Right atrium auricular region (tissue), 2 donors: ENCODE measurements around the gene ZNF148. TPM values are rescaled to one million over a fixed set of nuclear protein-coding genes. Genes with fewer than 3 reads are reported as not detected.

ENCODE experiments used
- DNase-seq: peaks from one replicate; pipeline ENCODE4 v3.0.0-alpha.2; 2019; ENCODE audit warnings: low spot score
- H3K27ac ChIP-seq, 2 donors: fragments of 200-600 bp; sonication (generic); 1 replicate in 1 of 2; 2 replicates in 1 of 2; pipeline ENCODE4 v1.5.1; 2016 to 2019
- H3K27me3 ChIP-seq, 2 donors: fragments of 200-600 bp; sonication (generic); one replicate each; pipeline versions ENCODE4 v1.5.1 to v1.6.0; 2017 to 2019
- H3K36me3 ChIP-seq: fragments of 200-600 bp; sonication (generic); one replicate; pipeline ENCODE4 v1.5.1; 2016
- H3K4me1 ChIP-seq, 2 donors: fragments of 200-600 bp; sonication (generic); one replicate each; pipeline versions ENCODE4 v1.5.1 to v1.6.0; 2017 to 2019
- H3K4me3 ChIP-seq, 2 donors: fragments of 200-600 bp; sonication (generic); 1 replicate in 1 of 2; 2 replicates in 1 of 2; pipeline ENCODE4 v1.5.1; 2017 to 2019; ENCODE audit warnings: mild to moderate bottlenecking in 1 of 2, moderate library complexity in 1 of 2
- H3K9me3 ChIP-seq, 2 donors: fragments of 200-600 bp; sonication (generic); one replicate each; pipeline ENCODE4 v1.5.1; 2019
- CTCF ChIP-seq, 2 donors: fragments of 200-600 bp; sonication (generic); IDR thresholded peaks; one replicate each; pipeline ENCODE4 v1.5.1; 2019; ENCODE audit warnings: antibody characterized with exemption in 2 of 2
- total RNA-seq, 2 donors: library from RNA; depleted of rRNA; stranded (reverse); fragments of >200 nt; gene quantifications; one replicate each; pipeline ENCODE4 v1.1.0, GENCODE V29; 2016

The ZNF148 gene
- total RNA-seq, 2 donors from 2014 or later: 21.3 to 24.3 TPM

- Histone ChIP-seq H3K27ac (no peak overlapping the region), H3K4me1 (peaks cover 0 to 22% of the 10 kb centered on the region in 2 donors), H3K4me3 (no peak overlapping the region), H3K9me3 (no peaks in the 10 kb centered on the region), H3K36me3 (no peaks in the 10 kb centered on the region), H3K27me3 (no peaks in the 10 kb centered on the region)
- TF ChIP-seq CTCF (IDR thresholded peaks at IDR 0.05): no peak
- no peak for DNase-seq
Observed at GRCh38 chr3:125189378-125190165, 185.6 kb downstream of the ZNF148 start.

- TF ChIP-seq CTCF (IDR thresholded peaks at IDR 0.05): no peak
- Histone ChIP-seq H3K9me3 (no peaks in the 10 kb centered on the region), H3K36me3 (no peaks in the 10 kb centered on the region), H3K4me1 (peaks cover 0 to 22% of the 10 kb centered on the region in 2 donors), H3K27ac (no peak overlapping the region), H3K4me3 (no peak overlapping the region), H3K27me3 (no peaks in the 10 kb centered on the region)
- DNase-seq: no peak
Observed at GRCh38 chr3:125188955-125189354, 186.2 kb downstream of the ZNF148 start.

- Histone ChIP-seq H3K4me3 (no peak overlapping the region), H3K36me3 (no peaks in the 10 kb centered on the region), H3K27ac (no peak overlapping the region), H3K9me3 (no peaks in the 10 kb centered on the region), H3K4me1 (peaks cover 0 to 22% of the 10 kb centered on the region in 2 donors), H3K27me3 (no peaks in the 10 kb centered on the region)
- no peak for TF ChIP-seq CTCF (IDR thresholded peaks at IDR 0.05)
- DNase-seq: no peak
Observed at GRCh38 chr3:125187599-125187910, 187.6 kb downstream of the ZNF148 start.

GRCh38 chr3:125186800-125187598, 188.1 kb downstream of the ZNF148 start:
- no peaks in the 10 kb centered on the region for H3K27me3 ChIP-seq
- H3K27ac ChIP-seq: no peak overlapping the region
- TF ChIP-seq CTCF (IDR thresholded peaks at IDR 0.05): no peak
- H3K4me1 ChIP-seq: peaks cover 0 to 22% of the 10 kb centered on the region in 2 donors
- H3K4me3 ChIP-seq: no peak overlapping the region
- DNase-seq: no peak
- H3K36me3 ChIP-seq: no peaks in the 10 kb centered on the region
- no peaks in the 10 kb centered on the region for H3K9me3 ChIP-seq

- Histone ChIP-seq H3K4me3 (no peak overlapping the region), H3K27me3 (no peaks in the 10 kb centered on the region), H3K4me1 (peaks cover 0 to 22% of the 10 kb centered on the region in 2 donors), H3K9me3 (no peaks in the 10 kb centered on the region), H3K27ac (no peak overlapping the region), H3K36me3 (no peaks in the 10 kb centered on the region)
- TF ChIP-seq CTCF (IDR thresholded peaks at IDR 0.05): no peak
- DNase-seq: no peak
Observed at GRCh38 chr3:125186261-125186787, 188.8 kb downstream of the ZNF148 start.
